CD4-positive, alpha-beta T cell (primary cell): ENCODE data around the gene ATL3. TPM values are rescaled to one million over a fixed set of nuclear protein-coding genes. Genes with fewer than 3 reads are reported as not detected.

ENCODE experiments used
- ATAC-seq: fragments of 200-7000 bp; cut with Tn5 transposase; one replicate; pipeline ENCODE4 v1.10.0; 2022; ENCODE audit warnings: mild to moderate bottlenecking; ENCODE audit not compliant: poor library complexity
- CTCF ChIA-PET: fragments of 350-600 bp; sonication (Branson Sonifier 250); formaldehyde crosslinking; loops from one replicate; lab custom pipeline; 2021; ENCODE audit warnings: antibody characterized with exemption, inconsistent platforms; lab: Charles Lee
- POLR2A ChIA-PET: fragments of 350-600 bp; sonication (Branson Sonifier 250); formaldehyde crosslinking; loops from one replicate; lab custom pipeline; 2021; ENCODE audit warnings: antibody characterized with exemption, inconsistent platforms; lab: Charles Lee
- DNase-seq, 14 experiments: peaks; one replicate each; pipeline ENCODE4 v3.0.0-alpha.2; 2013 to 2020; ENCODE audit warnings: mixed read lengths in 2 of 14
- H3K27ac ChIP-seq, 2 donors: one replicate each; pipeline versions ENCODE4 v1.5.1 to v1.7.0; 2013; ENCODE audit warnings: low read length in 2 of 2, low read depth in 1 of 2, mild to moderate bottlenecking in 1 of 2
- H3K27me3 ChIP-seq, 2 experiments: 1 replicate in 1 of 2; 2 replicates in 1 of 2; pipeline versions ENCODE4 v1.6.1 to v1.7.0; 2013; ENCODE audit warnings: low read length in 2 of 2, control low read depth in 1 of 2, mild to moderate bottlenecking in 1 of 2, moderate library complexity in 1 of 2; ENCODE audit not compliant: insufficient read depth in 2 of 2, control insufficient read depth in 1 of 2
- H3K36me3 ChIP-seq: one replicate; pipeline ENCODE4 v1.6.1; 2013; ENCODE audit warnings: low read length, control low read depth; ENCODE audit not compliant: insufficient read depth
- H3K4me1 ChIP-seq: one replicate; pipeline ENCODE4 v1.6.1; 2013; ENCODE audit warnings: low read length, control low read depth; ENCODE audit not compliant: insufficient read depth
- H3K4me3 ChIP-seq: one replicate; pipeline ENCODE4 v1.5.1; 2013; ENCODE audit warnings: mild to moderate bottlenecking, low read length, moderate library complexity
- H3K9me3 ChIP-seq, 2 experiments: 1 replicate in 1 of 2; 2 replicates in 1 of 2; pipeline versions ENCODE4 v1.6.1 to v1.7.0; 2013; ENCODE audit warnings: low read length in 2 of 2, mild to moderate bottlenecking in 2 of 2, control low read depth in 1 of 2, moderate library complexity in 1 of 2; ENCODE audit not compliant: control insufficient read depth in 1 of 2, insufficient read depth in 1 of 2
- H3K27ac Mint-ChIP-seq: one replicate; pipeline ENCODE4 v1.8.0; 2020; ENCODE audit warnings: mixed read lengths
- H3K27me3 Mint-ChIP-seq: one replicate; pipeline ENCODE4 v1.8.0; 2021; ENCODE audit warnings: mixed read lengths
- H3K36me3 Mint-ChIP-seq: one replicate; pipeline ENCODE4 v1.8.0; 2021; ENCODE audit warnings: low read depth, mixed read lengths
- H3K4me1 Mint-ChIP-seq: one replicate; pipeline ENCODE4 v1.8.0; 2021; ENCODE audit warnings: low read depth, mixed read lengths
- H3K4me3 Mint-ChIP-seq: one replicate; pipeline ENCODE4 v1.8.0; 2020; ENCODE audit warnings: mild to moderate bottlenecking, mixed read lengths
- H3K9me3 Mint-ChIP-seq: one replicate; pipeline ENCODE4 v1.8.0; 2020; ENCODE audit warnings: mixed read lengths
- intact Hi-C, 2 experiments: fragments of 100-400 bp; cut with DNase I in 1 of 2; cut with micrococcal nuclease in 1 of 2; formaldehyde crosslinking; loops; one replicate each; pipeline versions ENCODE4 v1.15.1 to v1.9.0; 2023 to 2025; cut with DNase I, micrococcal nuclease
- total RNA-seq, 174 experiments: library from RNA in 2 of 174; stranded (reverse) in 2 of 174; gene quantifications; one replicate each; pipeline ENCODE4 v1.2.3 and lab custom pipeline; 2021 to 2026
- TF ChIP-seq, protein P1 (sequence below): fragments of 200-600 bp; IDR thresholded peaks from one replicate; pipeline ENCODE4 v1.8.0; 2022; ENCODE audit warnings: antibody characterized with exemption, mild to moderate bottlenecking

ATL3 gene
- total RNA-seq, 2 experiments from 2014 or later = 14.5 to 16.5 TPM

DNA sequence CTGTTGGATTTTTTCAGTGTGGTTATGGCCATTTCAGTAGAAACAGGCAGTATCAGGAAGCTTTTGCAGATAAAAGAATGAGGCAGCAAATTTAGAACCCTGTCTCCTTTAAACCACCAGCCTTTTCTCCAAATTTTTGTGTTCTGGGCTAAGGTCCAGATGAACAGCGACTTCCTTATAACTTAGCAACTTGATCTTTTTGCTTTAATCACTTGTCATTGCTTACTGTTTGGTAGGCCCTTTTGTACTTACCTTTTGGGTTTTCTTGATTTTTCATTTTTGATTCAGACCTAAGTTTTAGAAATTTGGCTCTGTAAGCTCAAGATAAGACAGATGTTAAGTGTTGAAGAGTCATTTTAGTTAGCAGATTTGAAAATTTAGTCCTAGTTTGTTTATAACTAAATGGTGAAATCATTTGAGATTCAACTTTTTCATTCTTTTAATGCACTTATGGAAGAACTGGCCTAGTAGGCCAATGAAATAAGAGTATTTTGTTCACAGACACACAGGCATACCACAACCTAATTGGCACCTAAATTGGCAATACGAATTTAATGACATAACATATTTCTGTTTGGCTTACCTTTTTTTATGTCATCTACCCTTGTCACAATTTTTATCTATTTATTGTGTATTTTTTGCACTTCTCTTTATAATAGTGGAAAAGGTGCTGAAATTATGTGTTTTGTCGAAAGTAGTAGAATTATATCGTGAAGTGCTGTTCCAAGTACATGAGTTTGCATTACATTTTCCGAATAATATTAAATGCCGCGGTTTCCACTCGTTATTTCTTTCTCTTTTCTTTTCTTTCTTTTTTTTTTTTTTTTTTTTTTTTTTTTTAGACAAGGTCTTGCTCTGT lies 12.2 kb upstream of the ATL3 start:
- Histone ChIP-seq H3K4me1 (peaks cover 18% of the 10 kb centered on the region), H3K9me3 (no peaks in the 10 kb centered on the region), H3K36me3 (no peaks in the 10 kb centered on the region), H3K27me3 (no peaks in the 10 kb centered on the region), H3K27ac (no peak overlapping the region), H3K4me3 (no peak overlapping the region)
- H3K27me3 Mint-ChIP-seq = no peaks in the 10 kb centered on the region
- TF ChIP-seq, protein P1, sequence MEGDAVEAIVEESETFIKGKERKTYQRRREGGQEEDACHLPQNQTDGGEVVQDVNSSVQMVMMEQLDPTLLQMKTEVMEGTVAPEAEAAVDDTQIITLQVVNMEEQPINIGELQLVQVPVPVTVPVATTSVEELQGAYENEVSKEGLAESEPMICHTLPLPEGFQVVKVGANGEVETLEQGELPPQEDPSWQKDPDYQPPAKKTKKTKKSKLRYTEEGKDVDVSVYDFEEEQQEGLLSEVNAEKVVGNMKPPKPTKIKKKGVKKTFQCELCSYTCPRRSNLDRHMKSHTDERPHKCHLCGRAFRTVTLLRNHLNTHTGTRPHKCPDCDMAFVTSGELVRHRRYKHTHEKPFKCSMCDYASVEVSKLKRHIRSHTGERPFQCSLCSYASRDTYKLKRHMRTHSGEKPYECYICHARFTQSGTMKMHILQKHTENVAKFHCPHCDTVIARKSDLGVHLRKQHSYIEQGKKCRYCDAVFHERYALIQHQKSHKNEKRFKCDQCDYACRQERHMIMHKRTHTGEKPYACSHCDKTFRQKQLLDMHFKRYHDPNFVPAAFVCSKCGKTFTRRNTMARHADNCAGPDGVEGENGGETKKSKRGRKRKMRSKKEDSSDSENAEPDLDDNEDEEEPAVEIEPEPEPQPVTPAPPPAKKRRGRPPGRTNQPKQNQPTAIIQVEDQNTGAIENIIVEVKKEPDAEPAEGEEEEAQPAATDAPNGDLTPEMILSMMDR = no peak
- H3K36me3 Mint-ChIP-seq = peaks cover 4% of the 10 kb centered on the region
- H3K9me3 Mint-ChIP-seq = no peaks in the 10 kb centered on the region
- POLR2A ChIA-PET = interaction anchor here (1.3 to 2.6 kb wide), 3 partner anchors 12 to 55 kb away, joined by 5 to 44 read pairs (median 10); partner anchors contain the start of gene ATL3
- H3K27ac Mint-ChIP-seq = peak overlapping the region; percentile 59
- DNase-seq = no peak
- no peak for ATAC-seq
- intact Hi-C loops = loop anchor here (5.0 kb wide), 2 partner anchors 54 to 254 kb away; partner anchors contain the start of gene NAA40 (in 1 of the 2)
- peaks cover 37% of the 10 kb centered on the region for H3K4me1 Mint-ChIP-seq
- peak overlapping the region; percentile 85 for H3K4me3 Mint-ChIP-seq
- CTCF ChIA-PET = interaction anchor here (2.2 to 3.2 kb wide), 2 partner anchors 13 to 56 kb away, joined by 5 to 33 read pairs; partner anchors contain the start of gene ATL3

DNA sequence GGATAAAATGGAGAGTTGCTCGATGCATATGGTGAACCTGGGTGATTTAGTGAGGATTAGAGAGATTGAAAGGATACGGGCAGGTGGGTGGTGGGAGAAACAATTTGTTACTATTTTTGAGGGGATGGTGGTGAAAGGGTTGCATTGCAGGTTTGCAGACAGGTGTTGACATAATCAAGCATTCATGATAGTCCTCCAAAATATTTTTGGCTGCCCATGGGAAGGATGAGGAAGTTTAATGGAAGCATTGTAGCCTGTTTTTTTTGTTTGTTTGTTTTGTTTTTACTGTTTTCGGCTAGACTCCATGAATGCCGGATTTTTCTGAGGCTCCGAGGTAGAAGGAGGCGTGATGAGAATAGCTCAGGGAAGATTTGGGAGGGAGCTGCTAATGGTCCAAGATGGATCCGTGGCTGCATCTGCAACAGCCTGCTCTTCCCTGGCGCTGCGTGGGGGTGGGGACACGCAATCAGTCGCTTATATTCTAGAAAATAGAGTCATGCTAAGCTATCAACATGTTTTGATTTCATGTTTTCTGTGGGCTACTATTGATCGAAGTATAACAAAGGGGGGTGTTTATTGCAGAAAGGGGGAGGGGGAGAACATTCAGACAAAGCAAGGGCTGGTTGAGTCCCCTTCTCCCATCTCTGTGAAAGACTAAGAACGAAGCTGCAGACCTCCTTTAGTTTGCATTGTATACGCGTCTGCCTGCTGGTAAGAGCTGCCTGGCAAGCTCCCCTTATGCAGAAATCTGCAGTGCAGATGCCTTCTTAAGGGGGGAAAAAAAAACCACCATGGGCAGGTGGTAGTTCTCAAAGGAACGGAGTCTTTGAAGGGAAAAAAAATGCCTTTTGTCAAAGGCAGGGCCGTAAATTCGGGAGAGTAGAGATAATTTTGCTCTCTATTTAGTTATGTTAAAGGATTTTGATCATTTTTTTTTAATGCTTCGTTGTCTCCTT lies 11.2 kb upstream of the ATL3 start:
- intact Hi-C loops = loop anchor here (5.0 kb wide), 2 partner anchors 55 to 255 kb away; partner anchors contain the start of gene NAA40 (in 1 of the 2)
- Mint-ChIP-seq H3K27ac (peak overlapping the region; percentile 59), H3K27me3 (no peaks in the 10 kb centered on the region), H3K4me3 (peak overlapping the region; percentile 85), H3K9me3 (no peaks in the 10 kb centered on the region), H3K36me3 (peaks cover 4% of the 10 kb centered on the region), H3K4me1 (peaks cover 31% of the 10 kb centered on the region)
- Histone ChIP-seq H3K36me3 (no peaks in the 10 kb centered on the region), H3K4me3 (peak overlapping the region; percentile 94), H3K4me1 (peaks cover 18% of the 10 kb centered on the region), H3K27me3 (no peaks in the 10 kb centered on the region), H3K9me3 (no peaks in the 10 kb centered on the region), H3K27ac (peak overlapping the region; percentile 62 to 92)
- CTCF ChIA-PET = interaction anchor here (0.6 to 3.2 kb wide), 7 partner anchors 12 to 317 kb away, joined by 3 to 33 read pairs (median 3); partner anchors contain the start of gene ATL3
- DNase-seq (peak in 4 of 14 experiments; percentile 15 to 52 (median 29)), ATAC-seq (peak; percentile 42)
- POLR2A ChIA-PET = interaction anchor here (0.6 to 2.6 kb wide), 10 partner anchors 11 to 801 kb away, joined by 3 to 44 read pairs (median 4); partner anchors contain the start of genes ATL3, PLAAT4, PLAAT5 and SLC3A2
- TF ChIP-seq, protein P1 = peak; percentile 43
